Mesendoderm (in vitro differentiated cells): ENCODE data around the gene UVSSA.
"Not testable (repeated sequence)": the region's sequence is repeated elsewhere in the genome, so short reads cannot be mapped to it uniquely, and the experiment has no call there.

Experiments used
- DNase-seq: peaks from one replicate; pipeline ENCODE4 v3.0.0; 2013
- H2AK5ac ChIP-seq: 2 replicates; pipeline ENCODE4 v1.6.1; 2013; ENCODE audit warnings: low read length, inconsistent platforms
- H2BK120ac ChIP-seq: 2 replicates; pipeline ENCODE4 v1.6.1; 2013; ENCODE audit warnings: low read depth, mild to moderate bottlenecking, low read length, moderate library complexity, mixed read lengths
- H2BK15ac ChIP-seq: replicated peaks from 2 replicates; pipeline ENCODE4 v1.6.1; 2013; ENCODE audit warnings: low read depth, mild to moderate bottlenecking, moderate library complexity
- H2BK5ac ChIP-seq: 2 replicates; pipeline ENCODE4 v1.6.1; 2013; ENCODE audit warnings: low read length, inconsistent platforms
- H3K18ac ChIP-seq: 2 replicates; pipeline ENCODE4 v1.6.1; 2013; ENCODE audit warnings: mild to moderate bottlenecking, low read length, mixed read lengths
- H3K23ac ChIP-seq: one replicate; pipeline ENCODE4 v1.6.1; 2013; ENCODE audit warnings: low read length
- H3K27ac ChIP-seq: 2 replicates; pipeline ENCODE4 v1.5.1; 2013; ENCODE audit warnings: low read depth, mild to moderate bottlenecking, inconsistent platforms, low read length, moderate library complexity
- H3K27me3 ChIP-seq: 2 replicates; pipeline ENCODE4 v1.6.1; 2013; ENCODE audit warnings: low read length, control low read depth, mild to moderate bottlenecking, inconsistent platforms; ENCODE audit not compliant: insufficient read depth, poor library complexity
- H3K36me3 ChIP-seq: 2 replicates; pipeline ENCODE4 v1.6.1; 2013; ENCODE audit warnings: low read length, inconsistent platforms; ENCODE audit not compliant: control insufficient read depth, insufficient read depth
- H3K4ac ChIP-seq: one replicate; pipeline ENCODE4 v1.6.1; 2013; ENCODE audit warnings: low read depth, mild to moderate bottlenecking, low read length, moderate library complexity
- H3K4me1 ChIP-seq: 2 replicates; pipeline ENCODE4 v1.6.1; 2013; ENCODE audit warnings: low read depth, low read length, inconsistent platforms; ENCODE audit not compliant: control insufficient read depth
- H3K4me2 ChIP-seq: 2 replicates; pipeline ENCODE4 v1.6.1; 2013; ENCODE audit warnings: low read length
- H3K4me3 ChIP-seq: 2 replicates; pipeline ENCODE4 v1.5.1; 2013; ENCODE audit warnings: mild to moderate bottlenecking, low read length
- H3K56ac ChIP-seq: one replicate; pipeline ENCODE4 v1.6.1; 2013; ENCODE audit warnings: low read length
- H3K79me1 ChIP-seq: 2 replicates; pipeline ENCODE4 v1.6.1; 2013; ENCODE audit warnings: low read length, inconsistent platforms
- H3K79me2 ChIP-seq: 2 replicates; pipeline ENCODE4 v1.6.1; 2013; ENCODE audit warnings: mild to moderate bottlenecking, low read length; ENCODE audit not compliant: control insufficient read depth, insufficient read depth
- H3K9ac ChIP-seq: 2 replicates; pipeline ENCODE4 v1.6.1; 2013; ENCODE audit warnings: low read length, inconsistent platforms
- H4K5ac ChIP-seq: one replicate; pipeline ENCODE4 v1.6.1; 2013; ENCODE audit warnings: low read length
- H4K8ac ChIP-seq: one replicate; pipeline ENCODE4 v1.6.1; 2013; ENCODE audit warnings: low read depth, mild to moderate bottlenecking, control low read depth, low read length, moderate library complexity
- WGBS: extraction: QIAGEN DNeasy Blood & Tissue Kit; methylation state at CpG from one replicate; pipeline ENCODE4 v1.1.7; 2013; ENCODE audit warnings: low lambda C conversion rate, missing lambda C conversion rate; ENCODE audit not compliant: insufficient coverage; ENCODE audit errors: extremely low coverage; 5-methylcytosine and 5-hydroxymethylcytosine counted together

Gene UVSSA

GRCh38 chr4:1384675-1385372 is 37.8 kb downstream of the UVSSA start:
- H2BK15ac ChIP-seq = no peak overlapping the region
- H4K8ac ChIP-seq = no peak overlapping the region
- H3K9ac ChIP-seq = no peak overlapping the region
- no peak overlapping the region for H2BK5ac ChIP-seq
- H3K79me2 ChIP-seq = no peaks in the 10 kb centered on the region
- no peaks in the 10 kb centered on the region for H3K27me3 ChIP-seq
- no peak for DNase-seq
- no peaks in the 10 kb centered on the region for H3K79me1 ChIP-seq
- H3K56ac ChIP-seq = no peak overlapping the region
- H4K5ac ChIP-seq = no peak overlapping the region
- H3K4me1 ChIP-seq = no peaks in the 10 kb centered on the region
- H3K18ac ChIP-seq = no peak overlapping the region
- no peak overlapping the region for H3K4me3 ChIP-seq
- no peak overlapping the region for H2AK5ac ChIP-seq
- no peak overlapping the region for H2BK120ac ChIP-seq
- no peak overlapping the region for H3K27ac ChIP-seq
- no CpG with 5 or more reads among the region's 16 CpGs for WGBS
- H3K36me3 ChIP-seq = no peaks in the 10 kb centered on the region
- no peak overlapping the region for H3K23ac ChIP-seq
- no peak overlapping the region for H3K4ac ChIP-seq
- no peak overlapping the region for H3K4me2 ChIP-seq

GRCh38 chr4:1385373-1386340 is 38.6 kb downstream of the UVSSA start:
- H3K79me2 ChIP-seq = no peaks in the 10 kb centered on the region
- no peak for DNase-seq
- H2BK120ac ChIP-seq = no peak overlapping the region
- no peak overlapping the region for H3K9ac ChIP-seq
- H4K8ac ChIP-seq = no peak overlapping the region
- no peak overlapping the region for H3K18ac ChIP-seq
- no peak overlapping the region for H3K27ac ChIP-seq
- H3K36me3 ChIP-seq = no peaks in the 10 kb centered on the region
- H3K23ac ChIP-seq = no peak overlapping the region
- H2BK15ac ChIP-seq = no peak overlapping the region
- no peak overlapping the region for H2AK5ac ChIP-seq
- no peak overlapping the region for H3K4me3 ChIP-seq
- H3K4me1 ChIP-seq = no peaks in the 10 kb centered on the region
- H3K4ac ChIP-seq = no peak overlapping the region
- H3K4me2 ChIP-seq = no peak overlapping the region
- H3K79me1 ChIP-seq = no peaks in the 10 kb centered on the region
- no peak overlapping the region for H4K5ac ChIP-seq
- no peaks in the 10 kb centered on the region for H3K27me3 ChIP-seq
- no peak overlapping the region for H3K56ac ChIP-seq
- no CpG with 5 or more reads among the region's 44 CpGs for WGBS
- no peak overlapping the region for H2BK5ac ChIP-seq

GRCh38 chr4:1393363-1393762 is 46.4 kb downstream of the UVSSA start:
- H3K18ac ChIP-seq, DNase-seq, H3K4ac ChIP-seq, H3K27ac ChIP-seq, H2AK5ac ChIP-seq, H3K23ac ChIP-seq, H3K27me3 ChIP-seq, H3K79me2 ChIP-seq, H3K36me3 ChIP-seq, H3K56ac ChIP-seq, H4K5ac ChIP-seq, H2BK120ac ChIP-seq, H3K79me1 ChIP-seq, H2BK15ac ChIP-seq, H2BK5ac ChIP-seq, H3K4me2 ChIP-seq, H4K8ac ChIP-seq, H3K4me1 ChIP-seq, H3K4me3 ChIP-seq, H3K9ac ChIP-seq: not testable (repeated sequence)
- no CpG with 5 or more reads among the region's 5 CpGs for WGBS

- Histone ChIP-seq H3K36me3 (no peaks in the 10 kb centered on the region), H3K23ac (no peak overlapping the region), H2BK120ac (no peak overlapping the region), H2BK15ac (no peak overlapping the region), H4K5ac (no peak overlapping the region), H3K79me2 (no peaks in the 10 kb centered on the region), H2BK5ac (no peak overlapping the region), H3K4me1 (no peaks in the 10 kb centered on the region), H3K4me2 (no peak overlapping the region), H3K27ac (no peak overlapping the region), H3K4ac (no peak overlapping the region), H3K79me1 (no peaks in the 10 kb centered on the region), H3K56ac (no peak overlapping the region), H2AK5ac (no peak overlapping the region), H3K18ac (no peak overlapping the region), H3K4me3 (no peak overlapping the region), H4K8ac (no peak overlapping the region), H3K27me3 (no peaks in the 10 kb centered on the region), H3K9ac (no peak overlapping the region)
- no peak for DNase-seq
- no CpG with 5 or more reads among the region's 10 CpGs for WGBS
These were observed 46.9 kb downstream of the UVSSA start for GRCh38 chr4:1393866-1394265.

GRCh38 chr4:1394554-1395388 is 47.8 kb downstream of the UVSSA start:
- H4K5ac ChIP-seq, H2BK120ac ChIP-seq, H3K36me3 ChIP-seq, H3K4me2 ChIP-seq, H3K4ac ChIP-seq, DNase-seq, H3K27me3 ChIP-seq, H3K9ac ChIP-seq, H3K4me1 ChIP-seq, H2AK5ac ChIP-seq, H3K4me3 ChIP-seq, H3K23ac ChIP-seq, H3K79me2 ChIP-seq, H3K56ac ChIP-seq, H4K8ac ChIP-seq, H2BK5ac ChIP-seq, H3K18ac ChIP-seq, H2BK15ac ChIP-seq, H3K27ac ChIP-seq, H3K79me1 ChIP-seq: not testable (repeated sequence)
- no CpG with 5 or more reads among the region's 63 CpGs for WGBS
